ENCODE measurements around the gene CREB3L4.

- TF ChIP-seq POLR2A (IDR thresholded peaks at IDR 0.05) (no peak), CTCF (IDR thresholded peaks at IDR 0.05) (no peak), POLR2AphosphoS5 (IDR thresholded peaks at IDR 0.05) (no peak)
Measured at GRCh38 chr1:153991806-153992205, 24.1 kb downstream of the CREB3L4 start.
